K562 (cell line): ENCODE measurements around the gene SLC7A9. TPM values are rescaled to one million over a fixed set of nuclear protein-coding genes. Genes with fewer than 3 reads are reported as not detected.
A peak's percentile ranks its signal among the peaks of the same experiment; 100 is the strongest.
"Not testable (repeated sequence)": the region's sequence is repeated elsewhere in the genome, so short reads cannot be mapped to it uniquely, and the experiment has no call there.

ENCODE experiments used
- ATAC-seq: fragments of 200-7000 bp; cut with Tn5 transposase; 3 replicates; pipeline ENCODE4 v1.9.1; 2020; ENCODE audit warnings: moderate library complexity
- BruUV-seq: library from RNA; stranded (reverse); fragments of 400-500 nt; replicated peaks from 2 replicates; lab custom pipeline; 2021; lab: Mats Ljungman, UMichigan
- CTCF ChIA-PET: fragments of 300-600 bp; formaldehyde crosslinking; extraction: SDS; loops from one replicate; lab custom pipeline; 2021; ENCODE audit warnings: low intra/inter-chr PET ratio; lab: Yijun Ruan, JAX
- POLR2A ChIA-PET: fragments of 300-600, 350-650 bp; sonication (Branson Sonifier 250); formaldehyde crosslinking; extraction: SDS; loops from one replicate; lab custom pipeline; 2021; ENCODE audit warnings: antibody characterized with exemption, inconsistent platforms; lab: Yijun Ruan, JAX
- DNase-seq, 4 experiments: peaks; one replicate each; pipeline versions ENCODE4 v3.0.0 to v3.0.0-alpha.2; 2011 to 2018; ENCODE audit warnings: low spot score in 3 of 4, mixed read lengths in 3 of 4; ENCODE audit errors: extremely low read depth in 1 of 4
- FAIRE-seq: peaks from 2 replicates; lab custom pipeline; 2011; peaks lifted over from hg19 to GRCh38; lab: Jason Lieb, UNC
- H2AFZ ChIP-seq: 2 replicates; pipeline ENCODE4 v1.6.0; 2011; ENCODE audit warnings: low read depth, low read length, control low read depth, inconsistent platforms
- H3K27ac ChIP-seq: fragments of 200-600 bp; 3 replicates; pipeline ENCODE4 v1.8.0; 2011; ENCODE audit warnings: low read depth, mild to moderate bottlenecking, control low read depth, inconsistent platforms, low read length, moderate library complexity, mixed read lengths; ENCODE audit errors: extremely low read depth
- H3K27me3 ChIP-seq, 2 experiments: fragments of 300-600 bp in 1 of 2; 2 replicates in 1 of 2; 3 replicates in 1 of 2; pipeline versions ENCODE4 v1.6.0 to v1.8.0; 2011; ENCODE audit warnings: inconsistent platforms in 2 of 2, low read length in 2 of 2, mild to moderate bottlenecking in 1 of 2, mixed read lengths in 1 of 2, moderate library complexity in 1 of 2; ENCODE audit not compliant: control insufficient read depth in 2 of 2, insufficient read depth in 2 of 2
- H3K36me3 ChIP-seq: fragments of 300-600 bp; 3 replicates; pipeline ENCODE4 v1.8.0; 2011; ENCODE audit warnings: mild to moderate bottlenecking, low read length, inconsistent platforms; ENCODE audit not compliant: control insufficient read depth, insufficient read depth
- H3K4me1 ChIP-seq, 2 experiments: fragments of 200-600 bp in 1 of 2; replicated peaks in 1 of 2; 2 replicates in 1 of 2; 3 replicates in 1 of 2; pipeline versions ENCODE4 v1.5.1 to v1.8.0; 2011; ENCODE audit warnings: inconsistent platforms in 2 of 2, low read length in 2 of 2, mild to moderate bottlenecking in 1 of 2, mixed read lengths in 1 of 2, moderate library complexity in 1 of 2; ENCODE audit not compliant: control insufficient read depth in 2 of 2, insufficient read depth in 2 of 2
- H3K4me2 ChIP-seq: 2 replicates; pipeline ENCODE4 v1.6.1; 2011; ENCODE audit warnings: low read length, control low read depth, inconsistent platforms, mixed read lengths; ENCODE audit not compliant: insufficient read depth
- H3K4me3 ChIP-seq: fragments of 200-600 bp; sonication (generic), shearing (Covaris generic); 2 replicates; pipeline ENCODE4 v1.5.1; 2016; ENCODE audit warnings: control low read depth, inconsistent platforms
- H3K79me2 ChIP-seq: fragments of 200-600 bp; 3 replicates; pipeline ENCODE4 v1.8.0; 2011; ENCODE audit warnings: low read length, inconsistent platforms; ENCODE audit not compliant: control insufficient read depth, insufficient read depth
- H3K9ac ChIP-seq, 2 experiments: 2 replicates each; pipeline versions ENCODE4 v1.6.0 to v1.6.1; 2011; ENCODE audit warnings: low read depth in 2 of 2, low read length in 2 of 2, control low read depth in 1 of 2, inconsistent platforms in 1 of 2, mild to moderate bottlenecking in 1 of 2, mixed read lengths in 1 of 2; ENCODE audit not compliant: insufficient read depth in 1 of 2
- H3K9me1 ChIP-seq: one replicate; pipeline ENCODE4 v1.6.0; 2011; ENCODE audit warnings: inconsistent platforms, mild to moderate bottlenecking, low read length, moderate library complexity; ENCODE audit not compliant: control insufficient read depth, insufficient read depth
- H3K9me3 ChIP-seq: replicated peaks from 2 replicates; pipeline ENCODE4 v1.5.1; 2011; ENCODE audit warnings: low read depth, low read length, inconsistent platforms; ENCODE audit not compliant: control insufficient read depth, insufficient read depth
- H4K20me1 ChIP-seq: replicated peaks from 2 replicates; pipeline ENCODE4 v1.6.1; 2011; ENCODE audit warnings: low read length, inconsistent platforms, mixed read lengths; ENCODE audit not compliant: control insufficient read depth, insufficient read depth
- ZBED1 ChIP-seq: IDR thresholded peaks from 2 replicates; pipeline ENCODE4 v1.6.1; 2014
- ZNF146 ChIP-seq: IDR thresholded peaks from one replicate; pipeline ENCODE4 v1.6.1; 2018; ENCODE audit warnings: missing compliant biosample characterization; ENCODE audit not compliant: unreplicated experiment
- WGBS: fragments of 100-300 bp; shearing (Covaris generic); methylation state at CpG from one replicate; pipeline ENCODE4 v1.1.6; 2016; ENCODE audit warnings: low coverage, mixed read lengths; ENCODE audit not compliant: insufficient coverage; ENCODE audit errors: missing lambda C conversion rate; 5-methylcytosine and 5-hydroxymethylcytosine counted together
- in situ Hi-C: fragments of 300-500 bp; cut with MboI; formaldehyde crosslinking; loops from 4 replicates; pipeline ENCODE4 v1.15.0; 2018; ENCODE audit warnings: inconsistent platforms, mixed read lengths
- intact Hi-C: fragments of 100-400 bp; cut with micrococcal nuclease; formaldehyde crosslinking; loops from 2 replicates; pipeline ENCODE4 v1.14.2; 2022
- polyA plus RNA-seq, 8 experiments: library from polyadenylated mRNA; depleted of rRNA in 4 of 8; stranded (reverse) in 5 of 8; unstranded in 3 of 8; fragments of >200 nt; fragmentation: Nextera tagmentation in 2 of 8; fragmentation: Illumina TruSeq in 1 of 8; extraction: Ambion mirVana in 2 of 8; extraction: Trizol in 1 of 8; gene quantifications; 2 replicates each; pipeline versions ENCODE4 v1.2.1 to v1.2.3, GENCODE V29; 2011 to 2014; ENCODE audit warnings: inconsistent platforms in 1 of 8, missing spikeins in 1 of 8
- total RNA-seq, 7 experiments: library from RNA; depleted of rRNA in 6 of 7; stranded (reverse); fragments of >200 nt in 6 of 7; fragmentation: Illumina TruSeq in 2 of 7; extraction: Trizol in 2 of 7; gene quantifications; 2 replicates each; pipeline versions ENCODE4 v1.2.1 to v1.2.3, GENCODE V29; 2011 to 2021; ENCODE audit warnings: low replicate concordance in 1 of 7

The SLC7A9 gene
- total and polyA plus RNA-seq, 9 of the 15 experiments (the other 6 are each of a cell fraction or from before 2014, with no cell fraction given): not detected

DNA sequence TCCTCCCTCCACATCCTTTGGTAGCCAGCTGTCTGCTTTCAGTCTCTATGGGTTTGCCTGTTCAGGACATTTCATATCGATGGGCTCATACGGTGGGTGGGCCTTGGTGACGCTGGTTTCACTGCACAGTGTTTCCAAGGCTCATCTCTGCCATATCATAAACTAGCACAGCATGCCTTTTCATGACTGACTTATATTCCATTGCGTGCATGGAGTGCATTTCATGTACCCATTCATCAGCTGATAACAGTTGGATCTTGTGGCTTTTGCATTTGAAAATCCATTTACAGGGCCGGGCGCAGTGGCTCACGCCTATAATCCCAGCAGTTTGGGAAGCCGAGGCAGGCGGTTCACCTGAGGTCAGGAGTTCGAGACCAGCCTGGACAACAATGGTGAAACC, 80.1 kb downstream of the SLC7A9 start:
- CTCF ChIA-PET: no interaction called here
- no peaks in the 10 kb centered on the region for H3K9me1 ChIP-seq
- 7% methylated on average over 10 of the region's 10 CpGs for WGBS
- no peaks in the 10 kb centered on the region for H3K9me3 ChIP-seq
- no peak overlapping the region for H3K9ac ChIP-seq
- no peaks in the 10 kb centered on the region for H4K20me1 ChIP-seq
- no peak overlapping the region for H3K4me2 ChIP-seq
- POLR2A ChIA-PET: interaction anchor here (0.6 kb wide), 1 partner anchor 100 kb away, joined by 3 read pairs; no protein-coding TSS in a partner anchor
- ATAC-seq (no peak), FAIRE-seq (no peak), DNase-seq (no peak)
- H3K27ac ChIP-seq: no peak overlapping the region
- in situ Hi-C loops (no loop called here), intact Hi-C loops (no loop called here)
- H2AFZ ChIP-seq: no peak overlapping the region
- no TSS peak for BruUV-seq
- H3K36me3 ChIP-seq: no peaks in the 10 kb centered on the region
- no peak overlapping the region for H3K4me3 ChIP-seq
- H3K79me2 ChIP-seq: no peaks in the 10 kb centered on the region
- TF ChIP-seq ZBED1: no peak
- TF ChIP-seq ZNF146 (CRISPR knock-in tag): peak; percentile 69
- no peaks in the 10 kb centered on the region; a peak in 2 of 5 replicates for H3K4me1 ChIP-seq
- peaks cover 8 to 42% of the 10 kb centered on the region in 2 experiments for H3K27me3 ChIP-seq

DNA sequence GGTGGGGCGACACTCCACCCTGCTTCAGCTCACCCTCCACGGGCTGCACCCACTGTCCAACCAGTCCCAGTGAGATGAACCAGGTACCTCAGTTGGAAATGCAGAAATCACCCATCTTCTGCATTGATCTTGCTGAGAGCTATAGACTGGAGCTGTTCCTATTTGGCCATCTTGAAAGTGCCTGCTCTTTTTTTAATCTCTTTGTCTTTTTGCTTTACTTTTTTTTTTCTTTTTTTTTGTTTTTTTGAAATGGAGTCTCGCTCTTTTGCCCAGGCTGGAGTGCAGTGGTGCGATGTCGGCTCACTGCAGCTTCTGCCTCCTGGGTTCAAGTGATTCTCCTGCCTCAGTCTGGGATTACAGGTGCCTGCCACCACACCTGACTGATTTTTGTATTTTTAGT, 81.7 kb downstream of the SLC7A9 start:
- CTCF ChIA-PET, H3K27ac ChIP-seq, H3K9me3 ChIP-seq, FAIRE-seq, H3K79me2 ChIP-seq, DNase-seq, H3K9me1 ChIP-seq, H4K20me1 ChIP-seq, H2AFZ ChIP-seq, in situ Hi-C loops, intact Hi-C loops, H3K9ac ChIP-seq, H3K4me3 ChIP-seq, BruUV-seq, H3K4me1 ChIP-seq, H3K36me3 ChIP-seq, ATAC-seq: not testable (repeated sequence)
- 15% methylated on average over 5 of the region's 5 CpGs for WGBS
- Histone ChIP-seq H3K4me2 (peak overlapping the region; percentile 52), H3K27me3 (peaks cover 8 to 33% of the 10 kb centered on the region in 2 experiments)
- POLR2A ChIA-PET: interaction anchor here (0.6 kb wide), 1 partner anchor 179 kb away, joined by 5 read pairs; no protein-coding TSS in a partner anchor
